Stimulated activated CD4-positive, alpha-beta T cell treated with anti-CD3 and anti-CD28 coated beads, Interleukin-2, amount 100 ng/mL, for 4 hours (primary cell): ENCODE data around the gene EGFR.

Experiments used
- DNase-seq: peaks from one replicate; pipeline ENCODE4 v3.0.0-alpha.2; 2020; ENCODE audit warnings: low read depth

EGFR gene

DNA sequence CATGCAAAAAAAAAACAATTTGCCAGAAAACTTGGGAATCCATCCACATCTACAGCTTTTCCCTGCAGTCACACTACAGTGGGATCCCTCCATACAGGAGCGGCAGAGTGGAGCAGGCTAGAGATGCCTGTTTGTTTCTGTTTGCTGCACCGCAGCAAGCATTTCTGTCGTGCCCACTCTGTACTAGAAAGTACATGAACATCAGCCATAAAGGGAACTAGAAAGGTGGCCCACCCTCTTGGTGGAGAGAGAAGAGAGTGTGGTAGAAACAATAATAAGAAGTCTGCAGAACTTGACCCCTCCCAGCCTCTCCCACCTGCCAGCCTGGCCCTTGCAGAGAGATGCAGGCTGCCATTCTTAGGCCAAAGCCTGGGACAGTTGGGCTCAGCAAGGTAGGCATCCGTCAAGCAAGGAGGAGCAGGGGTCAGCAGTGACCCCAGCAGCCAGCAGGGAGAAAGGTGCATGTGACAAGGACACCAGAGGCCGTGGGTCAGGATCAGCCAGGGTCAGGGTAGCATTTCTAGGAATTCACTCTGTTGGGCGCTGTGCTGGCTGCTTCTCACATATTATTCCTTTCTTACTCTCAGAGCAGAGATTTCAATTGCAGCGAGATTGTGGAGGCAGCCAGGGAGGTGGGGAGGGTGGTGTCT, 171.8 kb downstream of the EGFR start:
- no peak for DNase-seq

DNA sequence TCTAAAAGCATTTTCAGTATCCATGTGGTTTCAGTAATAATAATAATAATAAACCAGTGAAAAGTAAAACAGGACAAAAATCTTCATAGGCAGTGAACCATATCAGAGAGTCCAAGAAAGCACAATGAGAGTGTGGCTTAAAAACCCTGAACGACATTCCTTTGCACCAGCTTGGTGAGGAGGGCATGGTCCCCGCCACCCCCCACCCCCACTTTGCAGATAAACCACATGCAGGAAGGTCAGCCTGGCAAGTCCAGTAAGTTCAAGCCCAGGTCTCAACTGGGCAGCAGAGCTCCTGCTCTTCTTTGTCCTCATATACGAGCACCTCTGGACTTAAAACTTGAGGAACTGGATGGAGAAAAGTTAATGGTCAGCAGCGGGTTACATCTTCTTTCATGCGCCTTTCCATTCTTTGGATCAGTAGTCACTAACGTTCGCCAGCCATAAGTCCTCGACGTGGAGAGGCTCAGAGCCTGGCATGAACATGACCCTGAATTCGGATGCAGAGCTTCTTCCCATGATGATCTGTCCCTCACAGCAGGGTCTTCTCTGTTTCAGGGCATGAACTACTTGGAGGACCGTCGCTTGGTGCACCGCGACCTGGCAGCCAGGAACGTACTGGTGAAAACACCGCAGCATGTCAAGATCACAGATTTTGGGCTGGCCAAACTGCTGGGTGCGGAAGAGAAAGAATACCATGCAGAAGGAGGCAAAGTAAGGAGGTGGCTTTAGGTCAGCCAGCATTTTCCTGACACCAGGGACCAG, 172.5 kb downstream of the EGFR start:
- DNase-seq, result no peak

DNA sequence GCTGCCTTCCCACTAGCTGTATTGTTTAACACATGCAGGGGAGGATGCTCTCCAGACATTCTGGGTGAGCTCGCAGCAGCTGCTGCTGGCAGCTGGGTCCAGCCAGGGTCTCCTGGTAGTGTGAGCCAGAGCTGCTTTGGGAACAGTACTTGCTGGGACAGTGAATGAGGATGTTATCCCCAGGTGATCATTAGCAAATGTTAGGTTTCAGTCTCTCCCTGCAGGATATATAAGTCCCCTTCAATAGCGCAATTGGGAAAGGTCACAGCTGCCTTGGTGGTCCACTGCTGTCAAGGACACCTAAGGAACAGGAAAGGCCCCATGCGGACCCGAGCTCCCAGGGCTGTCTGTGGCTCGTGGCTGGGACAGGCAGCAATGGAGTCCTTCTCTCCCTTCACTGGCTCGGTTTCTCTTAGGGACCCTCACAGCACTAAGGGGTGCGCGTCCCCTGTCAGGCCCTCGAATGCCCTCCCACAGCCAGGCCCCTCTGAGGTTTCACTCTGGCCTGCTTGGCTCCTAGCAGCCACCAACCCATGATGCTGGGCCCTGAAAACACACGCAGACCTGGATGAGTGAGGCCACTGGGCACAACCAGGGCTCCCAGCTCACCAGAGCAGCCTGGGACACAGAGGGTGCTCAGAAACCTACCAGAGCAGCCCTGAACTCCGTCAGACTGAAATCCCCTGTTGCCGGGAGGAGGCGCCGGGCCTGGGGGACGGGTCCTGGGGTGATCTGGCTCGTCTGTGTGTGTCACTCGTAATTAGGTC, 173.3 kb downstream of the EGFR start:
- DNase-seq, result no peak

DNA sequence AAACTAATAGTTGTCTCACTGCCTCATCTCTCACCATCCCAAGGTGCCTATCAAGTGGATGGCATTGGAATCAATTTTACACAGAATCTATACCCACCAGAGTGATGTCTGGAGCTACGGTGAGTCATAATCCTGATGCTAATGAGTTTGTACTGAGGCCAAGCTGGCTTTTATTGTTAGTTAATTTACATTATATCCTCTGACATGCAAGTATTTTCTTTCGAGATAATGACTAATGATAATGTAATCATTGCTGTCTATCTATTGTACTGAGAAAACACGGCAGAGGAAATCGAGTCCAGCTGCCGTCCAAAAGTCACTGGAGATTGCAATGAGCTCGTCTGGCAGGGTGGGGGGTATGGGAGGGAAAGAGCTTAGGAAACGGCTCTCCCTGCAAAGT, 173.9 kb downstream of the EGFR start:
- DNase-seq, result no peak

DNA sequence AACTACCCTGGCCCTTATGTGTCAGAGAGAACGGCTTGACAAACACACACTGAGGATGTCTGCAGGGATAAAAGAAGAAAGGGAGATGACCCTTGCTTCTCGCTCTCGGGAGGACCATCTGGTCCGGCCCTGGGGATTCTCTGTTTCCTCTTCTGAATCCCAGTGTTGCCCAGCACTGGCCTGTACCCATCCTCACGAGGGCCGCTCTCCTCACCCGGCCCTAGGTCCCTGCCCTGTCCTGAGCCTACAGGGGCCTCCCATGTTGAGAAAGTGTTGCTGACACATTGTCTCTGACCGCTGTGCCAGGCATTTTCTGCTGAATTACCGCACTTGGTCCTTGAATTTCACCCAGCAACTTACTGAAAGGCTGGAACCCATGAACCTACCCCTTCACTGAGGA, 174.4 kb downstream of the EGFR start:
- DNase-seq, result no peak

DNA sequence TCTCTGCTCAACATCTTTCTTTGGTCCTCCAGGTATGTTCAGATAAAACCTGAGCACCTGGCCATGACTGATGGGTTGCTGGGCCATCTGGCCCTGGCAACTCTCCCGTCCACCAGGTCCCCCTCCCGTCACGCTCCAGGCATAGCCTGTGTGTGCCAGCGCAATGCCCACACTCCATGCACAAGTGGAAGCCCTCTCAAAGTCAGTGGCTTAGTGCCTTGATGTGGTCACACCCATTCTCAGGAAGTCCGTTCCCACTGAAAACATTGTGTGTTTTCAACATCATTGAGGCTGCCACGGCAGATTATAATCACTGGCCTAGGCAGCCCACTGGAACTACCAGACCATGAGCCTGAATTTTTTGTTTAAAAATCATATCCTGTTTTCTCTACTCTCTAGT, 175.7 kb downstream of the EGFR start:
- no peak for DNase-seq

DNA sequence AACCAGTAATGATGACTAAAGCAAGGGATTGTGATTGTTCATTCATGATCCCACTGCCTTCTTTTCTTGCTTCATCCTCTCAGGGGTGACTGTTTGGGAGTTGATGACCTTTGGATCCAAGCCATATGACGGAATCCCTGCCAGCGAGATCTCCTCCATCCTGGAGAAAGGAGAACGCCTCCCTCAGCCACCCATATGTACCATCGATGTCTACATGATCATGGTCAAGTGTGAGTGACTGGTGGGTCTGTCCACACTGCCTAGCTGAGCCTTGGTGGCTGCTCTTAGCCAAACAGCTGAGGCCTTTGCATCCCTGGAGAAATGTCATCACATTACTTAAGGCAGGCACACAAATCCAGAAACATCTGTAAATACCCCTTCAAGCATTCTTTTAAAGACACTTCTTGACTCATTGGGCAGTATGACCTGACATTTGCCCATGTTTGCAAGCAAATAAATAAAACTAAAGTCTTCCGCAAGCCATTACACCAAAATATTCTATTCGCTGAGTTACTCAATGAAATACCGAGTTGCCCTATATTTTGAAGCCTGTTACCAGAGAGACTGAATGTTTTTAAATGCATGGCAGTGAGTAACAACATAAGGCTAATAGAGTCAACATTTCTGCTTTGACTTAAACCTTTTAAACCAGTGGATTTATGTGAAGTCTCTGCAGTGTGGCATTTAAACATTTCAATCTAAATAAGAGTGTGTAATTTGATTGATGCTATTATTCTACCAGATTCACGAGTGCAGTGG, 180.0 kb downstream of the EGFR start:
- DNase-seq, result no peak

DNA sequence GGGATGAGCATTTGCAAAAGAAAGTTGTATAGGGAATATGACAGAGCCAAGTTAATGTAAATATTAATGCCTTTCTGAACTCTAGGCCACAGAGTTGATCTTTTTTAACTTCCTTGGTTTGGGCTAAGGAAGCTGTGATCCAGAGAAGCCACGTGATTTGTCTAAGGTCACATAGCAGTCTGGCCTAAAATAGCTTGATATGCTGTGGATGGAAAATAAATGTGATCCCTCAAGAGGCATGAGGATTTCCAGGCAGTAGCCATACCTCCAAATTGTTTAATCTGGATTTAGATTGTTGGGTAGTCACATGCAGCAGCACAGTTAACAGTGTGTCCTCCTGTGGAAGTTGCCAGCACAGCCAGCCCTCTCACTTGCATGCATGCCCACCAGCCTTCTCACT, 180.6 kb downstream of the EGFR start:
- DNase-seq, result no peak

DNA sequence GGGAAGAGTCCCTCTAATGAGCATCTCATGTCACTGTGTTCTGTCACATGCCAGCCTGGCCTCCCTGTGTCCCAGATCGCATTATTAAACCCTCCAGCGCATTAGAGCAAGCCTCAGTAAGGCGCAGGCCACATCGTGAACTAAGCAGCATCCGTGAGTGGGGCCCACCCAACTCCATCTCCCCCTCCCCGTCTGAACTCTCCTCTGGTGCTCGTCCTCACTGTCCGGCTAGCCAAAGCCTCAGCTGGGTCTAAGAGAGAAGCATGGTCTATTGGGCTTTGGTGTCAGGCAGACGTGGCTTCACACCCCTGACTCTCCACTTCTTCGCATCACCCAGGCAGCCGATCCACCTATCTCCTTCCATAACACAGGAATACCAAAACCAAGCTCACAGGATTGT, 181.6 kb downstream of the EGFR start:
- no peak for DNase-seq

DNA sequence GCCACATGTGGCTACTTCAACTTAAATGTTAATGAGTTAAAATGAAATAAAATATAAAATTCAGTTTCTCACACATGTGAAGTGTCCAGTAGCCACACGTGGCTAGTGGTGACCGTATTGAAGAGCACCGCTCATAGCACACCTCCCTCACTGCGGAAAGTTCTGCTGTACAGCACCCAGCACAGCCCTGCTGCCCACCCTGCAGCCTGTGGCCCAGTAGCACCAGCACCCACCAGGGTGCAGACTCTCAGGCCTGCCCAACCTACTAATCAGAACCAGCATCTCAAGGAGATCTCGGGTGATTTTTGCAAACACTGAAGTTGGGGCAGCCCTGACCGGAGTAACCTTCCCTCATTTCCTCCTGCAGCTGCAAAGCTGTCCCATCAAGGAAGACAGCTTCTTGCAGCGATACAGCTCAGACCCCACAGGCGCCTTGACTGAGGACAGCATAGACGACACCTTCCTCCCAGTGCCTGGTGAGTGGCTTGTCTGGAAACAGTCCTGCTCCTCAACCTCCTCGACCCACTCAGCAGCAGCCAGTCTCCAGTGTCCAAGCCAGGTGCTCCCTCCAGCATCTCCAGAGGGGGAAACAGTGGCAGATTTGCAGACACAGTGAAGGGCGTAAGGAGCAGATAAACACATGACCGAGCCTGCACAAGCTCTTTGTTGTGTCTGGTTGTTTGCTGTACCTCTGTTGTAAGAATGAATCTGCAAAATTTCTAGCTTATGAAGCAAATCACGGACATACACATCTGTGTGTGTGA, 183.5 kb downstream of the EGFR start:
- no peak for DNase-seq

DNA sequence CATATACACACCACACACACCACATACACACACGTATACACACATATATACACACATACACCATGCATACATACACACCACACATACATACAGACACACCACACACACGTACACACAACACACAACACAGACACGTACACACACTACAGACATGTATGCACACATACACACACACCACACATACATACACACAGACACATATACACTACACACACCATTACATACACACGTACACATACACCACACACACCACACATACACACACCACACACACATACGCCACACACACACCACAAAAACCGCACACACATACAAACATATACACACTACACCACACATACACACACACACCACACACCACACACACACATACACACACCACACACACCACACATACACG, 184.5 kb downstream of the EGFR start:
- no peak for DNase-seq

DNA sequence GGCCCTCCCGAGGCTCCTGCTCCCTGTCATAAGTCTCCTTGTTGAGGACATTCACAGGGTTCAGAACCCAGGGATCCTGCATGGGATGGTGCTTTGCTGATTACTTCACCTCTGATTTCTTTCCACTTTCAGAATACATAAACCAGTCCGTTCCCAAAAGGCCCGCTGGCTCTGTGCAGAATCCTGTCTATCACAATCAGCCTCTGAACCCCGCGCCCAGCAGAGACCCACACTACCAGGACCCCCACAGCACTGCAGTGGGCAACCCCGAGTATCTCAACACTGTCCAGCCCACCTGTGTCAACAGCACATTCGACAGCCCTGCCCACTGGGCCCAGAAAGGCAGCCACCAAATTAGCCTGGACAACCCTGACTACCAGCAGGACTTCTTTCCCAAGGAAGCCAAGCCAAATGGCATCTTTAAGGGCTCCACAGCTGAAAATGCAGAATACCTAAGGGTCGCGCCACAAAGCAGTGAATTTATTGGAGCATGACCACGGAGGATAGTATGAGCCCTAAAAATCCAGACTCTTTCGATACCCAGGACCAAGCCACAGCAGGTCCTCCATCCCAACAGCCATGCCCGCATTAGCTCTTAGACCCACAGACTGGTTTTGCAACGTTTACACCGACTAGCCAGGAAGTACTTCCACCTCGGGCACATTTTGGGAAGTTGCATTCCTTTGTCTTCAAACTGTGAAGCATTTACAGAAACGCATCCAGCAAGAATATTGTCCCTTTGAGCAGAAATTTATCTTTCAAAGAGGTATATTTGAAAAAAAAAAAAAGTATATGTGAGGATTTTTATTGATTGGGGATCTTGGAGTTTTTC, 186.5 kb downstream of the EGFR start:
- no peak for DNase-seq

DNA sequence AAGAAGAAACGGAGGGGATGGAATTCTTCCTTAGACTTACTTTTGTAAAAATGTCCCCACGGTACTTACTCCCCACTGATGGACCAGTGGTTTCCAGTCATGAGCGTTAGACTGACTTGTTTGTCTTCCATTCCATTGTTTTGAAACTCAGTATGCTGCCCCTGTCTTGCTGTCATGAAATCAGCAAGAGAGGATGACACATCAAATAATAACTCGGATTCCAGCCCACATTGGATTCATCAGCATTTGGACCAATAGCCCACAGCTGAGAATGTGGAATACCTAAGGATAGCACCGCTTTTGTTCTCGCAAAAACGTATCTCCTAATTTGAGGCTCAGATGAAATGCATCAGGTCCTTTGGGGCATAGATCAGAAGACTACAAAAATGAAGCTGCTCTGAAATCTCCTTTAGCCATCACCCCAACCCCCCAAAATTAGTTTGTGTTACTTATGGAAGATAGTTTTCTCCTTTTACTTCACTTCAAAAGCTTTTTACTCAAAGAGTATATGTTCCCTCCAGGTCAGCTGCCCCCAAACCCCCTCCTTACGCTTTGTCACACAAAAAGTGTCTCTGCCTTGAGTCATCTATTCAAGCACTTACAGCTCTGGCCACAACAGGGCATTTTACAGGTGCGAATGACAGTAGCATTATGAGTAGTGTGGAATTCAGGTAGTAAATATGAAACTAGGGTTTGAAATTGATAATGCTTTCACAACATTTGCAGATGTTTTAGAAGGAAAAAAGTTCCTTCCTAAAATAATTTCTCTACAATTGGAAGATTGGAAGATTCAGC, 187.6 kb downstream of the EGFR start:
- no peak for DNase-seq

DNA sequence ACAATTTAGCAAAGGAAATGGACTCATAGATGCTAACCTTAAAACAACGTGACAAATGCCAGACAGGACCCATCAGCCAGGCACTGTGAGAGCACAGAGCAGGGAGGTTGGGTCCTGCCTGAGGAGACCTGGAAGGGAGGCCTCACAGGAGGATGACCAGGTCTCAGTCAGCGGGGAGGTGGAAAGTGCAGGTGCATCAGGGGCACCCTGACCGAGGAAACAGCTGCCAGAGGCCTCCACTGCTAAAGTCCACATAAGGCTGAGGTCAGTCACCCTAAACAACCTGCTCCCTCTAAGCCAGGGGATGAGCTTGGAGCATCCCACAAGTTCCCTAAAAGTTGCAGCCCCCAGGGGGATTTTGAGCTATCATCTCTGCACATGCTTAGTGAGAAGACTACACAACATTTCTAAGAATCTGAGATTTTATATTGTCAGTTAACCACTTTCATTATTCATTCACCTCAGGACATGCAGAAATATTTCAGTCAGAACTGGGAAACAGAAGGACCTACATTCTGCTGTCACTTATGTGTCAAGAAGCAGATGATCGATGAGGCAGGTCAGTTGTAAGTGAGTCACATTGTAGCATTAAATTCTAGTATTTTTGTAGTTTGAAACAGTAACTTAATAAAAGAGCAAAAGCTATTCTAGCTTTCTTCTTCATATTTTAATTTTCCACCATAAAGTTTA, 188.8 kb downstream of the EGFR start:
- DNase-seq, result no peak

DNA sequence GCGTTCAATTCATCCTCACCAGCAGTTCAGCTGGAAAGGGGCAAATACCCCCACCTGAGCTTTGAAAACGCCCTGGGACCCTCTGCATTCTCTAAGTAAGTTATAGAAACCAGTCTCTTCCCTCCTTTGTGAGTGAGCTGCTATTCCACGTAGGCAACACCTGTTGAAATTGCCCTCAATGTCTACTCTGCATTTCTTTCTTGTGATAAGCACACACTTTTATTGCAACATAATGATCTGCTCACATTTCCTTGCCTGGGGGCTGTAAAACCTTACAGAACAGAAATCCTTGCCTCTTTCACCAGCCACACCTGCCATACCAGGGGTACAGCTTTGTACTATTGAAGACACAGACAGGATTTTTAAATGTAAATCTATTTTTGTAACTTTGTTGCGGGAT, 190.5 kb downstream of the EGFR start:
- DNase-seq, result no peak

DNA sequence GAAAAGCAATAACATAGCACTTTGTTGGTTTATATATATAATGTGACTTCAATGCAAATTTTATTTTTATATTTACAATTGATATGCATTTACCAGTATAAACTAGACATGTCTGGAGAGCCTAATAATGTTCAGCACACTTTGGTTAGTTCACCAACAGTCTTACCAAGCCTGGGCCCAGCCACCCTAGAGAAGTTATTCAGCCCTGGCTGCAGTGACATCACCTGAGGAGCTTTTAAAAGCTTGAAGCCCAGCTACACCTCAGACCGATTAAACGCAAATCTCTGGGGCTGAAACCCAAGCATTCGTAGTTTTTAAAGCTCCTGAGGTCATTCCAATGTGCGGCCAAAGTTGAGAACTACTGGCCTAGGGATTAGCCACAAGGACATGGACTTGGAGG, 191.4 kb downstream of the EGFR start:
- no peak for DNase-seq

DNA sequence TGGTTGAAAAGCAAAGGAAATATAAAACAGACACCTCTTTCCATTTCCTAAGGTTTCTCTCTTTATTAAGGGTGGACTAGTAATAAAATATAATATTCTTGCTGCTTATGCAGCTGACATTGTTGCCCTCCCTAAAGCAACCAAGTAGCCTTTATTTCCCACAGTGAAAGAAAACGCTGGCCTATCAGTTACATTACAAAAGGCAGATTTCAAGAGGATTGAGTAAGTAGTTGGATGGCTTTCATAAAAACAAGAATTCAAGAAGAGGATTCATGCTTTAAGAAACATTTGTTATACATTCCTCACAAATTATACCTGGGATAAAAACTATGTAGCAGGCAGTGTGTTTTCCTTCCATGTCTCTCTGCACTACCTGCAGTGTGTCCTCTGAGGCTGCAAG, 191.9 kb downstream of the EGFR start:
- no peak for DNase-seq

DNA sequence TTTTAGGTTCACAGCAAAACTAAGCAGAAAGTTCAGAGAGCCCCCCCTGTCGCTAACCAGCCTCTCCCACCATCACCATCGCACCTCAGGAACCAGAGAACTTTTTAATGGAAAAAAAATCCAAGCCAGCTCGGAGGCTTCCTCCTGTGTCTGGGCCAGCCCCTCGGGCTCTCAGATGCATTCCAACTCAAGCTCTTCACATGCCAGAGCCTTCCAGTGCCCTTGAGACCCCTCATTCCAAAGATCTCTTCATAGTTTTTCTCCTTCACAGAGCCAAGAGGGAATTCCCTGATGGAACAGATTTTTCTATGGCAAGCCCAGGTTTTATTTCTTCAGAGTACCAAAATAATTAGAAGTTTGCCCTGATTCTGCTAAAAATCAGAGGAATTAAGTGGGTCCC, 192.9 kb downstream of the EGFR start:
- no peak for DNase-seq

DNA sequence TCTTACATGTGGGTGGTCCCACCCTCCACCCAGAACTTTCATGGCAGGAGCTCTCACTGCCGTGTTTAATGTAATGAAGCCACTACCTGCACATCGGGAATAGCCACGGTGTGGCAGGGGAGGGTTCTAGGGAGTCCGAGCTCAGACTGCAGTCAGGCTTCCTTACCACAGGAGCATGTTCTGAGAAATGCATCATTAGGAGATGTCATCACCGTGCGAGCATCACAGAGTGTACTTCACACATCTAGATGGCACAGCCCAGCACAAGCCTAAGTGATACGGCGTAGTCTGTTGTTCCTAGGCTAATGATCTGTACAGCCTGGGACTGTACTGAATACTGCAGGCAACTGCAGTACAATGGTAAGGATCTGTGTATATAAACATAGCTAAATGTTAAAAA, 193.4 kb downstream of the EGFR start:
- no peak for DNase-seq
